SH-SY5Y (cell line): ENCODE measurements around the gene KAT2B.

Source experiments
- GATA2 ChIP-seq: IDR thresholded peaks from 2 replicates; pipeline ENCODE4 v1.6.1; 2011; ENCODE audit warnings: mild to moderate bottlenecking, low read depth, low read length
- GATA3 ChIP-seq: IDR thresholded peaks from 2 replicates; pipeline ENCODE4 v1.6.1; 2011; ENCODE audit warnings: low read depth, mild to moderate bottlenecking, low read length, moderate library complexity

KAT2B gene

DNA sequence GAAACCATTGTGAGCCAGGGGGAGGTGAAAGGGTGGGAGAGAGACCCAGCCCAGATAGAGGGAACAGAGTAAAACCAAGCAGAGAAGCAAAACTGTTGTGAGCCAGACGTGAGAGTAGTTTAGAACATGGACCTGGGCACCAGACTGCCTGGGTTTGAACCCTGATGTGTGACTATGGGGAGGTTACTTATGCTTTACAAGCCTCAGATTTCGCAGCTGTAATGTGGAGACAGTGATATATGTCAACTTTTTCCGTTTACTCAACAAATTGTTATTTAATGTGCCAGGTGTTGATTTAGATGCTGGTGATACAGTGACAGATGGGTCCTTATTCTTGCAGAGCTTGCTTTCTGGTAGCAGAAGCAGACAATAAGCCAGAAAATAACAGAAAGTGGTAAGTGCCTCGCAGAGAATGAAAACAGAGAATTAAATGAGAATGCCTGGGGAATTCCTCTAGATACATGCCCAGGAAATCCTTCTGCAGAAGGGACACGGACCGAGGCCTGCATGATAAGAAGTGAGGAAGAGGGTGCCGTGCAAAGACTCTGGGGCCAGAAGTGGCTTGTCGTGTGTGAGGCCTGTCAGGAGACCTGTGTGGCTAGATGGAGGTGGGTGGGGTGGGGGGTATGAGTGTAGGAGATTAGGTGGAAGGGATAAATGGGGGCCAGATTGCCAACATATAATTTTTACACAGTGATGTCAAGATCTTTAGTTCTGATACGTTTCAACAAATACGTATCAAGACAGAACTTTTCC is 15.0 kb downstream of the KAT2B start:
- peak; percentile 70 for TF ChIP-seq GATA3
- TF ChIP-seq GATA2: peak; percentile 74

- TF ChIP-seq GATA3 (no peak), GATA2 (no peak)
These were observed 15.6 kb downstream of the KAT2B start for GRCh38 chr3:20055842-20056241.

DNA sequence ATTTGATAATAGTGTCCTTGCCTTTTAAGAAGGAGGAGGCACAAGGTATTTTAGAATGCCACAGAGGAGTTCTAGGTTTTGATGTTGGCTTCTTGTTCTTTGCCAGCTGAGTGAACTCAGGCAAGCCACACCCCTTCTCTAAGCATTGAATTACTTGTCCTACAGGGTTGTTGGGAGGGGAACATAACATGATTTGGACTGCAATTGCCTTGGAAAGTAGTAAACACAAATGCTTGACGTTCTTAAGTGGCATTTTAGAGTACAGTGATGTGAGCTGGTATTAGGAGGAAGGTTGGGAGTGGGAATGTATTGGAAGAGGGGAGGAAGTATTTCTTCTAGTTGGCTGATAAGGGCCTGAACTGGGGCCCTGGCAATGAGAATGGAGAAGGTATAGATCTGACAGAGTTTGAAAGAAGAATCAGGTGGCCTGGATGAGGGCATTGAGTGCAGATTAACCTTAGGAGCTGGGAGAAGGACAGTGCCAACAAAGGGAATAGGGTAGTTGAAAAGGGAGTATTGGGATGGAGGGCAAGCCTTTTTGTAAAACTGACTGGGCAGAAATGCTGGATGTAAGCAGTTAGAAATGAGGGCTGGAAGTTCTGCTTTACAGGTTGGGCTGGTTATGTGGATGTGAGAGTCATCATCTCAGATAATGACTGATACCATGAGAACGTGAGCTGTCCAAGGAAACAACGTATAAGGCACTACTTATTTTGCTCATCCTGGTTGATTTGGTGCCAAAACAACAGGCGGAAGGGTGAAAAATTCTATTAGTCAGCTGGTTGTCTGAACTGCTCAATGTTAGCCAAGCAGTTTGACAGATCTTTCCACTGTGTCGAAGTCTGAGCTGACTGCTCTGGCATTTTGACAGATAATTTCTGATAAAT is 16.7 kb downstream of the KAT2B start:
- no peak for TF ChIP-seq GATA3
- TF ChIP-seq GATA2: no peak

- no peak for TF ChIP-seq GATA2
- TF ChIP-seq GATA3: no peak
These were observed 17.4 kb downstream of the KAT2B start for GRCh38 chr3:20057612-20058180.

DNA sequence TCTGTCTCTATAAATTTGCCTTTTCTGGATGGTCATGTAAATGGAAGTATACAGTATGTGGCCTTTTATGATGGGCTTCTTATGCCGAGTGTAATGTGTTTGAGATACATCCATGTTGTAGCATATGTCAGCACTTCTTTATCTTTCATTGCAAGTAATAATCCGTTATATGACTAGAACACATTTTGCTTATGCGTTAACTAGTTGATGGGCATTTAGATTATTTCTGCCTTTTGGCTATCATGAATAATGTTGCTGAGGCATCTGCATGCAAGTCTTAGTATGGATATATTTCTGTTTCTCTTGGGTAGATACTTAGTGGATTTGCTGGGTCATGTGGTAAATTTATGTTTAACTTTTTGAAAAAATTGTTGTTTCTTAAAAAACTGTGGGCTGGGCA is 19.7 kb downstream of the KAT2B start:
- TF ChIP-seq GATA2: no peak
- no peak for TF ChIP-seq GATA3

GRCh38 chr3:20060974-20061685 is 20.9 kb downstream of the KAT2B start:
- TF ChIP-seq GATA2: no peak
- TF ChIP-seq GATA3: no peak

GRCh38 chr3:20062996-20063395 is 22.8 kb downstream of the KAT2B start:
- TF ChIP-seq GATA3: no peak
- TF ChIP-seq GATA2: no peak

DNA sequence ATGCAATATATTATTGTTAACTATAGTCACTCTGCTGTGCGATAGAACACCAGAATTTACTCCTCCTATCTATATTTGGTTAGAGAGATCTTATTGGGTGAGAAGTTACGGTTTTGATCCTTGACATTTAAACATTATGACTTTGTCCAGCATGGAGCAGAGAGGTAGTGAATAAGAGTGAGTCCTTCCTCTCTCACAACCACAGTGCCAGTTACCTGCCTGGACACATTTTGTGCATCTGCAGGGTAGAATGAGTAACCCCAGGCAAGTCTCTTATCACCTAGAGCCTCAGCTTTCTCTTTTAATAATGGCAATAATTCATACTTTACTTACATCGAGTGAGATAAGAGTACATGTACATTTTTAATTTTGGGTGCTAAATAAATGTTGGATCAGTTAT is 24.1 kb downstream of the KAT2B start:
- TF ChIP-seq GATA3 (no peak), GATA2 (no peak)

GRCh38 chr3:20064796-20065564 is 24.7 kb downstream of the KAT2B start:
- TF ChIP-seq GATA2: no peak
- TF ChIP-seq GATA3: no peak

DNA sequence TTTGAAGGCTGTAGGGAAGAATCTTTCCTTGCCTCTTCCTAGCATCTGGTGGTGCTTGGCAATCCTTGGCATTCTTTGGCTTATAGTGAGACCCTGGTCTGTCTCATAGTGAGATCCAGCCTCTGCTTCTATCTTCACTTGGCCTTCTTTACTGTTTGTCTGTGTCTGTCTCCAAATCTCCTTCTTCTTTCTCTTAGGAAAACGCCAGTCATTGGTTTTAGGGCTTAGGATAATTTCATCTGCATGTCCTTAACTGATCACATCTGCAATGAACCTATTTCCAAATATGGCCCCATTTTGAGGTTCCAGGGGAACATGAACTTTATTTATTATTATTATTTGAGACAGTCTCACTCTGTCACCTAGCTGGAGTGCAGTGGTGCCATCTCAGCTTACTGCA is 25.8 kb downstream of the KAT2B start:
- TF ChIP-seq GATA3: no peak
- TF ChIP-seq GATA2: no peak

- TF ChIP-seq GATA3 (no peak), GATA2 (no peak)
These were observed 26.8 kb downstream of the KAT2B start for GRCh38 chr3:20066850-20067617.

DNA sequence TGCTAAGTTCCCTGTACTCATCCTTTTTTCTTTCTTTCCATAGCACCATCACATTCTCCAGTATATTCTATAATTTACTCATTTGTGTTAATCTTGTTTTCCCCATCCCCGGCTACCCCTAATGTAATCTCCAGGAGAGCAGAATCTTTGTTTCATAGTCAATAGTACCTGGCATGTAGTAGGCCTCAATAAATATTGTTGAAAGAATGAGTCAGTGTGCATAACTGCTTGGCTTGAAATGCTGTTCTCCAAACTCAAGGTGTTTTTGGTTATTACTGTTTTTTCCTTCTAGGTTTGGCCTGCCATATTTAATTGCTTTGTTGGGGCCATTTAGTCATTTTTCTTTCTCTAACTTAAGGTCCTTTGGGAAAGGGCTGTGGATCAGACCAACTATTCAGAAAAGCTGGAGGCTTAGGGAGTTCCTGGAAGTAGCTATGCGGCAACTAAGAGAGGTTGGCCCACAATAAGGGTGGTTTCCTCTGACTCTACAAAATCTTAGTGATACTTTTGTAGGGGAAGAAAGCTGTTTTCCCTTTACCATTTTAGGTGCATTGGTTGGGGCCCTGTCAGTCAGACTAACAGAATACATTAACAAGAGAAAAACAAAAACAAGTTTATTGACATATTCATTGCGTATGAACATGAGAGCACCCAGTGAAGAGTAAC is 28.4 kb downstream of the KAT2B start:
- no peak for TF ChIP-seq GATA2
- no peak for TF ChIP-seq GATA3

GRCh38 chr3:20069178-20069532 is 28.9 kb downstream of the KAT2B start:
- TF ChIP-seq GATA3 (no peak), GATA2 (no peak)
